HEK293 (cell line): Measurements from ENCODE around the gene HIPK1.
"Not testable (repeated sequence)": the region's sequence is repeated elsewhere in the genome, so short reads cannot be mapped to it uniquely, and the experiment has no call there.

ENCODE experiments used
- BCL11B ChIP-seq: fragments of 450-650 bp; formaldehyde crosslinking; IDR thresholded peaks from 2 replicates; pipeline ENCODE4 v1.5.1; 2016; ENCODE audit warnings: low read depth, missing biosample characterization, missing genetic modification characterization
- CTCF ChIP-seq: fragments of 450-650 bp; formaldehyde crosslinking; IDR thresholded peaks from 2 replicates; pipeline ENCODE4 v1.5.1; 2016; ENCODE audit warnings: missing biosample characterization, missing genetic modification characterization

GRCh38 chr1:113948151-113948550 is 19.0 kb downstream of the HIPK1 start:
- not testable (repeated sequence) for TF ChIP-seq CTCF; BCL11B (tag by site-specific recombination)
